Measurements from ENCODE around the gene EPN2. TPM values are rescaled to one million over a fixed set of nuclear protein-coding genes. Genes with fewer than 3 reads are reported as not detected.

The EPN2 gene
- total RNA-seq, 1 experiment from 2014 or later: 113 TPM

DNA sequence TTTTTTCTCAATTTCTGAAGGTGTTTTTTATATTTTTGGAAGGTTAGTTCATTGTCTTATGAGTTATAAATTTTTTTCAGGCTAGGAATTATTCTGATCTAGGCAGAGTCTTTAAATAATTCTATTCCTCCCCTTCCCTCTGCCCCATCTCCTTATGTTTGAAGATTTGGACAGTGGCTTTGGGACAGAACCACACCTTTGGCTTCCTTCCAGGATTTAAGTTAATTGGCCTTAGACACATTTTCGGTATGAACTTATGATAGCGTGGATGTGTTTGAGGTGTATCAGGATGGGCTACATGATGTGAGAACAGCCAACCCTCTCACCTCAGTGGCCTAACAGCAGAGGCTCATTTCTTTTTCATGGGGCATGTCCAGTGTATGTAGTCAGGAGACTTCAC is 24.3 kb downstream of the EPN2 start:
- peaks cover 45% of the 10 kb centered on the region for H4K20me1 ChIP-seq (ENCODE audit: insufficient read depth)
- peaks cover 10% of the 10 kb centered on the region; the same call in 1 of the 2 replicates for H3K4me1 ChIP-seq (replicated peaks; ENCODE audit: insufficient read depth)
- intact Hi-C loops (cut with micrococcal nuclease; ENCODE audit: unreplicated experiment): no loop called here
- no peak for DNase-seq
- no peak overlapping the region for H3K4me2 ChIP-seq
- H3K27ac ChIP-seq: no peak overlapping the region
- H3K79me2 ChIP-seq (ENCODE audit: low read depth): peaks cover 64% of the 10 kb centered on the region
- H2AFZ ChIP-seq: no peak overlapping the region
- TF ChIP-seq EZH2 (IDR thresholded peaks at IDR 0.05; ENCODE audit: low read depth): no peak
- TF ChIP-seq, protein P1, sequence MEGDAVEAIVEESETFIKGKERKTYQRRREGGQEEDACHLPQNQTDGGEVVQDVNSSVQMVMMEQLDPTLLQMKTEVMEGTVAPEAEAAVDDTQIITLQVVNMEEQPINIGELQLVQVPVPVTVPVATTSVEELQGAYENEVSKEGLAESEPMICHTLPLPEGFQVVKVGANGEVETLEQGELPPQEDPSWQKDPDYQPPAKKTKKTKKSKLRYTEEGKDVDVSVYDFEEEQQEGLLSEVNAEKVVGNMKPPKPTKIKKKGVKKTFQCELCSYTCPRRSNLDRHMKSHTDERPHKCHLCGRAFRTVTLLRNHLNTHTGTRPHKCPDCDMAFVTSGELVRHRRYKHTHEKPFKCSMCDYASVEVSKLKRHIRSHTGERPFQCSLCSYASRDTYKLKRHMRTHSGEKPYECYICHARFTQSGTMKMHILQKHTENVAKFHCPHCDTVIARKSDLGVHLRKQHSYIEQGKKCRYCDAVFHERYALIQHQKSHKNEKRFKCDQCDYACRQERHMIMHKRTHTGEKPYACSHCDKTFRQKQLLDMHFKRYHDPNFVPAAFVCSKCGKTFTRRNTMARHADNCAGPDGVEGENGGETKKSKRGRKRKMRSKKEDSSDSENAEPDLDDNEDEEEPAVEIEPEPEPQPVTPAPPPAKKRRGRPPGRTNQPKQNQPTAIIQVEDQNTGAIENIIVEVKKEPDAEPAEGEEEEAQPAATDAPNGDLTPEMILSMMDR (conservative IDR thresholded peaks at IDR 0.05): no peak
- no peaks in the 10 kb centered on the region for H3K36me3 ChIP-seq (ENCODE audit: low read depth)
- ChIA-PET CTCF (no interaction called here), POLR2A (ENCODE audit: unreplicated experiment) (no interaction called here)
- no peak overlapping the region for H3K4me3 ChIP-seq
- BruUV-seq (replicated peaks): no TSS peak
- H3K9me3 ChIP-seq (ENCODE audit: insufficient read depth, low read depth): no peaks in the 10 kb centered on the region
- H3K27me3 ChIP-seq (ENCODE audit: insufficient read depth, low read depth): no peaks in the 10 kb centered on the region
- H3K9me2 ChIP-seq (ENCODE audit: insufficient read depth): no peaks in the 10 kb centered on the region
- peaks cover 16% of the 10 kb centered on the region; the same call in 1 of the 2 replicates for H3F3A ChIP-seq (ENCODE audit: insufficient read depth, low read depth)

DNA sequence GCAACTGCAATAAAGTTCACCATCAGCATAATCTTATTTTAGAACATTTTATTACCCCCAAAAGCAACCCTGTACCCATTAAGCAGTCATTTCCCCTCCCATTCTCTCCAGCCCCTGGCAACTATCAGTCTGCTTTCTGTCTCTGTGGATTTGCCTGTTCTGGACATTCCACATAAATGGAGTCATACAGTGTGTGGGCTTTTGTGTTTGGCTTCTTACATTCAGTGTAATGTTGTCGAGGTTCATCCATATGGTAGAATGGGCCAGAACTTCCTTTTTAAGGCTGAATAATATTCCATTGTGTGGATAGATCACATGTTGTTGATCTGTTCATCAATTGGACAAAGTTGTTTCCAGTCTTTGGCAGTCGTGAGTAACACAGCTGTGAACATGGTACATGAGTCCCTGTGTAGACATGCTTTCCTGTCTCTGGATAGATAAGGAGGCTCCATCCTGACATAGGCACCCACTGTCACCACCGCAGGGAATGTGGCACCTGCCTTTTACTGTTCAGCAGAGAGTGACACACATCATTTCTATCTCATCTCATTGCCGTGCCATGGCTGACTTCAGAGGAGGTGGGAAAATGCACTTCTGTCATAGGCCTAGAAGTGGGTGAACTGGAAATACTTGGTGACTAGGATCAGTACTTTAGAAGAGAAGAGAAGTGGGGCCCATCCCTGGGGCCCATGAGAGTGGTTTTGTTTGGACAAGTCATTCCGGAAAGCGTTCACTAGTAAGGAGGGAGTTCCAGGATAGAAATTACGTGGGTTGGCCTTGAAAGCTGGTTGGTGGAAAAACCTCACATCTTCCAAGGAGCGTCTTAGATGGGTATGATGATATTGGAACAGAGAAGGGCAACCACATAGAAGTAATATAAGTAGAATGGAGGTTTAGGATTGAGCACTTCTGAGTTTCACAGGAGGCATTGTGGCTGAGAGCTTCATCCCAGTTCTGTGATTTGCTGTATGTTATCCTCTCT is 25.8 kb downstream of the EPN2 start:
- Histone ChIP-seq H3K27ac (no peak overlapping the region), H3K9me3 (ENCODE audit: insufficient read depth, low read depth) (no peaks in the 10 kb centered on the region), H4K20me1 (ENCODE audit: insufficient read depth) (peaks cover 45% of the 10 kb centered on the region), H3K36me3 (ENCODE audit: low read depth) (no peaks in the 10 kb centered on the region), H2AFZ (no peak overlapping the region), H3K79me2 (ENCODE audit: low read depth) (peaks cover 58% of the 10 kb centered on the region), H3K4me2 (no peak overlapping the region), H3F3A (ENCODE audit: insufficient read depth, low read depth) (peaks cover 16% of the 10 kb centered on the region; the same call in 1 of the 2 replicates), H3K4me3 (no peak overlapping the region), H3K9me2 (ENCODE audit: insufficient read depth) (no peaks in the 10 kb centered on the region), H3K27me3 (ENCODE audit: insufficient read depth, low read depth) (no peaks in the 10 kb centered on the region), H3K4me1 (replicated peaks; ENCODE audit: insufficient read depth) (peaks cover 10% of the 10 kb centered on the region; the same call in 1 of the 2 replicates)
- ChIA-PET POLR2A (ENCODE audit: unreplicated experiment) (interaction anchor here (0.6 to 0.7 kb wide), 2 partner anchors 310 to 1530 kb away, joined by 17 to 34 read pairs; no protein-coding TSS in a partner anchor), CTCF (no interaction called here)
- TF ChIP-seq EZH2 (IDR thresholded peaks at IDR 0.05; ENCODE audit: low read depth): no peak
- TF ChIP-seq, protein P1 (conservative IDR thresholded peaks at IDR 0.05): no peak
- no peak for DNase-seq
- intact Hi-C loops (cut with micrococcal nuclease; ENCODE audit: unreplicated experiment): no loop called here
- no TSS peak for BruUV-seq (replicated peaks)

DNA sequence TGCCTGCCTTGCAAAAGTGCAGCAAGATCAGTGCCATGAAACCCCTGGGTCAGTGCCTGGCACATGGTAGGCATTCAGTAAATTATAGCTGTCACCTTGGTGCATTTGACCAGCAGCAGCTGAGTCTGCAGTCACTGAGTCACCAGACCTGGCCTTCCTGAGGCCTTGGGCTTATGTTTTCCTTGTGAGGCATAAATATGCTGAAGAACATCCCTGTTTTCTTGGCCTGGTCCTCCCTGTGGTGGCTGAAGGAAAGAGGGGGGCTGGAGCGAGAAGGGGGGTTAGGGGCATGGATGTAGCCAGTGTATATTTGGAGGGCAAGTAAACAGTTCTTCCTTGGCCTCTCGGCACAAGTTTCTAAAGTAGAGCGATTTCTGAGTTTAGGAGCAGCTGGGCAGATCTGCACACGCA is 26.5 kb downstream of the EPN2 start:
- Histone ChIP-seq H3F3A (ENCODE audit: insufficient read depth, low read depth) (peaks cover 16% of the 10 kb centered on the region; the same call in 1 of the 2 replicates), H3K4me1 (replicated peaks; ENCODE audit: insufficient read depth) (peaks cover 10% of the 10 kb centered on the region; the same call in 1 of the 2 replicates), H3K27me3 (ENCODE audit: insufficient read depth, low read depth) (no peaks in the 10 kb centered on the region), H3K79me2 (ENCODE audit: low read depth) (peaks cover 51% of the 10 kb centered on the region), H3K36me3 (ENCODE audit: low read depth) (no peaks in the 10 kb centered on the region), H3K4me2 (no peak overlapping the region), H3K9me3 (ENCODE audit: insufficient read depth, low read depth) (no peaks in the 10 kb centered on the region), H4K20me1 (ENCODE audit: insufficient read depth) (peaks cover 40% of the 10 kb centered on the region), H3K4me3 (no peak overlapping the region), H2AFZ (no peak overlapping the region), H3K27ac (no peak overlapping the region), H3K9me2 (ENCODE audit: insufficient read depth) (no peaks in the 10 kb centered on the region)
- CTCF ChIA-PET: no interaction called here
- intact Hi-C loops (cut with micrococcal nuclease; ENCODE audit: unreplicated experiment): no loop called here
- POLR2A ChIA-PET (ENCODE audit: unreplicated experiment): interaction anchor here (0.6 to 0.7 kb wide), 2 partner anchors 309 to 1530 kb away, joined by 17 to 34 read pairs; no protein-coding TSS in a partner anchor
- DNase-seq: no peak
- no TSS peak for BruUV-seq (replicated peaks)
- TF ChIP-seq, protein P1 (conservative IDR thresholded peaks at IDR 0.05): no peak
- no peak for TF ChIP-seq EZH2 (IDR thresholded peaks at IDR 0.05; ENCODE audit: low read depth)

All from PC-9 (cell line).